ENCODE measurements around the gene OR10C1.
"Not testable (repeated sequence)": the region's sequence is repeated elsewhere in the genome, so short reads cannot be mapped to it uniquely, and the experiment has no call there.

The OR10C1 gene

GRCh38 chr6:29424575-29424974 lies 14.5 kb upstream of the OR10C1 start:
- no peak for DNase-seq (ENCODE audit: low spot score)
- TF ChIP-seq CTCF (IDR thresholded peaks at IDR 0.05; ENCODE audit: extremely low read depth, missing control alignments) = no peak

- no peak for DNase-seq (ENCODE audit: low spot score)
- TF ChIP-seq CTCF (IDR thresholded peaks at IDR 0.05; ENCODE audit: extremely low read depth, missing control alignments) = no peak
Measured at GRCh38 chr6:29425075-29425474, 14.0 kb upstream of the OR10C1 start.

- no peak for TF ChIP-seq CTCF (IDR thresholded peaks at IDR 0.05; ENCODE audit: extremely low read depth, missing control alignments)
- no peak for DNase-seq (ENCODE audit: low spot score)
Measured at GRCh38 chr6:29426654-29427053, 12.5 kb upstream of the OR10C1 start.

GRCh38 chr6:29436730-29437129 lies 2.4 kb upstream of the OR10C1 start:
- DNase-seq (ENCODE audit: low spot score) = not testable (repeated sequence)

- TF ChIP-seq CTCF (IDR thresholded peaks at IDR 0.05; ENCODE audit: extremely low read depth, missing control alignments) = no peak
- DNase-seq (ENCODE audit: low spot score) = no peak
Measured at GRCh38 chr6:29442719-29443118, 3.6 kb downstream of the OR10C1 start.

- DNase-seq (ENCODE audit: low spot score) = not testable (repeated sequence)
Measured at GRCh38 chr6:29444031-29444430, 4.9 kb downstream of the OR10C1 start.

GRCh38 chr6:29447670-29448069 lies 8.6 kb downstream of the OR10C1 start:
- no peak for TF ChIP-seq CTCF (IDR thresholded peaks at IDR 0.05; ENCODE audit: extremely low read depth, missing control alignments)
- DNase-seq (ENCODE audit: low spot score) = no peak

GRCh38 chr6:29451471-29452193 lies 12.5 kb downstream of the OR10C1 start:
- TF ChIP-seq CTCF (IDR thresholded peaks at IDR 0.05; ENCODE audit: extremely low read depth, missing control alignments) = no peak
- DNase-seq (ENCODE audit: low spot score) = no peak
